Central memory CD4-positive, alpha-beta T cell (primary cell): ENCODE results near the gene HSPB7.

ENCODE experiments used
- DNase-seq: peaks from one replicate; pipeline ENCODE4 v3.0.0; 2022

HSPB7 gene

DNA sequence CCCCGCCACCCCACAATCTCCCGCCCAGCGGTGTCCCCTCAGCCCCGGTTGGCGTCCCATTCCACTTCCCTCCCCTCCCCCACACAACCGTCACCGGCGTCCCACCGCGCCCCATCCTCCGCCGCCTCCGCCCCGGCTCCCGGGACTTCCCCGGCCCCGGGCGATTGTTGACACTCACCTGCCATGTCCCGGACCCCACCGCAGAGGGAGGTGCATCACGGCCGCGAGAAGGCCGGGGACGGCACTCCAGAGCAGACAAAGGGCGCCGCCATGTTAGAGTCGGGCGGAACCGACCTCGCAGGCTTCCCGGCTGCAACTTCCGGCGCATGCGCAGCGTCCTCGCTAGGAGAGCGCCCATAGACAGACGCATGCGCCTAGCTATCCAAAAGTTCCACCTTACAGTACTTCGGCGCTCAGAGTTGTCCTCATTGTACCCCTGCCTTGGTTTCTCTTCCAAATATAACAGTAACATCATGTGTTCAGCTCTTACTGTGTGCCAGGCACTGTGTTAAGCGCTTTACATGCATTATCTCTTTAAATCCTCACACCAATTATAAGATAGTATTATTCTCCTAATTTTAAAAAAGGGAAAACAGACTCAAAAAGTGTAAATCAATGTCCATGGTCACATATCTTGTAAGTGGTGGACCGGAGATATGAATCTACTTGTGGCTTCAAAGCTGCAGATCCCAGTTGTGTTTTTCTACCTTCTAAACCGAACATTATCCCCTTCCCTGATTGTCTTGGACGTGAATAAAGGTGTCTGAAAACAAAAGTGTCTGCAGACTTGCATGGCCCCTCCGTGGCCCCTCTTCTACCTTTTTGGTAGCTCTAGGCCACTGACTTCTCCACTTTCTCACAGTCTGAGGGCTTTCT is 41.8 kb downstream of the HSPB7 start, which contains the start of gene ZBTB17:
Gene ZBTB17, minus strand, starts transcription at position 297 of the 876 bp plus-strand sequence. CDS start 27,606 bp downstream, outside the sequence.
- peak; percentile 94 for DNase-seq

DNA sequence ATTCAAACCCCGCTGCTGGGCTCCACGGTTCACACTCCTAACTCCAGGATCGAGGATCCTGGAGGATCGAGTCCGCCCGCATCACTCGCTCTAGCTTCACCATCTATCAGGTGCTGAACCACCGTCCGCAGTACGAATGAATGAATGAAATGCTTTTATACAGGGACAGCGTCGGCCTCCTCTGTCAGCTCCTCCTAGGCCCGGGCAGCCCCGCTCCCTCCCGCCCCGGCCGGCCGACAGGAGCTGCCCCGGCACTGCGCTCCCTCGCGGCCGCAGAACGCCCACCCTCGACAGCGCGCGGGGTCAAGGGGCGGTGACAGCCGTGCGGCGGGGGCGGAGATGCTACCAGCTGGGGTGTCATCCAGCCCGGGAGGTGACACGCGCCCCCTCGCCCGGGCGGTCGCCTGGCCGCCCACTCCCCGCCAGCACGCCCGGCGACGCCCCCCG is 42.5 kb downstream of the HSPB7 start:
- no peak for DNase-seq

DNA sequence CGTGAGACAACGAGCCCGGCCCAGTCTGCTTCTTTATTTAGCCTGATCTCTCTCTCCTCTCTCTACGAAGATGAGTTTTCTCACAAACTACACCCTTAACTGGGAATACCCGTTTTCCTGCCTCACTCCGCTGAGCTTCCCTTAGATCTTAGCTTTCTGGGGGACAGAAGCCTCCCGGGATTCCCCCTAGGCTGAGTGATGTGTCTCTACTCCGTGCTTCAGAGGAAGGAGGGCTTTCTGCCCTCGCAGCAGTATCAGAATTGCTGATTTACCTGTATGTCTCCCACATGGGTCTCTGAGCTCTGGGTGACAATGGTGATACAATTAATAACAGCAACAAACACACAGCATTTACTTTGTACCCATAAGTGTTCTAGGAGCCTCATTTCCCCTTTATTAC is 43.0 kb downstream of the HSPB7 start:
- no peak for DNase-seq

DNA sequence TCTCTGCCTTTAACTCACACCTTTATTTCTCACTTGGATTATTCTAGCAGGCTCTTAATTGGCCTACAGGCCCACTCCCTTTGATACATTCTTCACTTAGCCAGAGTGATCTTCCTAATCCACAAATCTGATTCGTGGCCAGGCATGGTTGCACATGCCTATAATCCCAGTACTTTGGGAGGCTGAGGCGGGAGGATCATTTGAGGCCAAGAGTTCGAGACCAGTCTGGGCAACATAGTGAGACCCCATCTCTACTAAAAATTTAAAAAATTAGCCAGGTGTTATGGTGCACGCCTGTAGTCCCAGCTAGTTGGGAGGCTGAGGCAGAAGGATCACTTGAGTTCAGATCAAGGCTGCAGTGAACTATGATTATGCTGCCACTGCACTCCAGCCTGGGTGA is 44.1 kb downstream of the HSPB7 start:
- no peak for DNase-seq

DNA sequence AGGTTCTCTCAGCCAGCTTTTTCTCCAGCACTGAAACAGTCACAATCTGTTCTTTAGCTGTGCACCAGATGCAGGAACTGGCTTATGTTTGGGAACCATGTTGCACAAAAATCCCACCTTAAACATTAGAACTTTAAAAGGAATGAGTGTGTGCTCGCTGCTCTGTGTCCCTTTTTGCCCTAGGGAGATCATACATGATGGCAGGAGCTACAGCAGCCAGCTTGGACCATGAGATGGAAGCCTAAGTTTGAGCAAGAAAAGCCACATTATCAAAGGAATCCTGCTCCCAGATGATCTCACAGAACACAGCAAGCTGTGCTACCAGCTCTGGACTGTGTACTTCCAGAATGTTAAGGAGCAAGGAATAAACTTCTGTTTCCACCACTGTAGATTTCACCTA is 45.4 kb downstream of the HSPB7 start:
- no peak for DNase-seq

DNA sequence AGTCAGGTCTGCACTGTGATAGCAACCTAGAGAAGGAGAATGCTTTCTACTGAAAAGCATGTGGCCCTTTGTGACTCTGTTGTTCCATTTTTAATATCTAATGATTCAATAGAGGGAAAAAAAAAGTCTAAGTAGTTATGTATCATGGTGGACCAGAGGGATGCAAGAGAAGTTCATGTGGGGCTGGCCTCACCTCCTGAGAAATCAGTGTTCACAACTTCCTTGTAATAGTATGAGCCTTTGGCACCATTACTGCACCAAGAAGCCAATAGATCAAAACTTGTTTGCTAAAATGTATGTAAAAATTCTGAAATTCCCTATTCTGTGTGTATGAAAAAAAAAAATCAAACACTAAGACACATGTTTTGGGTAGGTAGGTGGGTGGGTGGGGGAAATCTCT is 46.9 kb downstream of the HSPB7 start:
- no peak for DNase-seq

DNA sequence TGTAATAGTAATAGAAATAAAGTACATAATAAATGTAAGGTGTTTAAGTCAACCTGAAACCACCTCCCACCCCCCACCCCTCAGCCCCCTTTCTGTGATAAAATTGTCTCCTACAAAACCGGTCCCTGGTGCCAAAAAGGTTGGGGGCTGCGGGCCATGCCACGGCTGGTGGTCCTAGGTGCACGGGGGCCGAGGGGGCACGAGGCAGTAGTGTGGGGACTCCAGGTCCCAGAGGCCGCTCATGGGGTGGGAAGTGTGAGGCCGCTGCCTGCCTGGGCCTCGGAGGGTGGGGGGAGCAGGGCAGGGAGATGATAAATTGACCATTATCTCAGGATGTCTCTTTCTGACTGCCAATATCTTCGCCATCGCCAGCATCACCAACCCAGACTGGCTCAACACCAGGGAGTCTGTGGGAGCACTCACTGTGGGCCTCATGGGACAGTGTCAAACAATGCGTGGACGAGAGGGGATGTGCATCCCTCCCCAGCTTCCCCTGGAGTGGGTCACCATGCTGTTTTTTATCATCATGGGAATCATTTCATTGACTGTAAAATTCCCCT is 48.4 kb downstream of the HSPB7 start:
- DNase-seq = no peak

DNA sequence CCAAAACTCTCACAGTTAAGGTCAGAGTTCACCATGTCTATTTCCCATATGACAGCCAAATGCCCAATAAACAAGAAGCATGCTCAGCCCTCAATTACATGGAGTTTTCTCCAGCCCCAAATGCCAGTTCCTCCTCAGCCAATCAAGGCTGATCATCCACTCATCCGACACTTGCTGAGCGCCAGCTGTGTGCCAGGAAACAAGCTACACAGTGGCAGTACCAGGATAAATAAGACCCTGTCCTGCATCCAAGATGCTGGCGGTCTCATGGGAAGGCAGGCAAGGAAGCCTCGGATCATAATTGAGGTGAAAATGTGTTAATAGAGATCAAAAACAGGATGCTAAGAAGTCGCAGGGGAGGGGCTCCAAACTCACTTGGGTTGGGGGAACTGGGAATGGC is 49.7 kb downstream of the HSPB7 start:
- DNase-seq = no peak

DNA sequence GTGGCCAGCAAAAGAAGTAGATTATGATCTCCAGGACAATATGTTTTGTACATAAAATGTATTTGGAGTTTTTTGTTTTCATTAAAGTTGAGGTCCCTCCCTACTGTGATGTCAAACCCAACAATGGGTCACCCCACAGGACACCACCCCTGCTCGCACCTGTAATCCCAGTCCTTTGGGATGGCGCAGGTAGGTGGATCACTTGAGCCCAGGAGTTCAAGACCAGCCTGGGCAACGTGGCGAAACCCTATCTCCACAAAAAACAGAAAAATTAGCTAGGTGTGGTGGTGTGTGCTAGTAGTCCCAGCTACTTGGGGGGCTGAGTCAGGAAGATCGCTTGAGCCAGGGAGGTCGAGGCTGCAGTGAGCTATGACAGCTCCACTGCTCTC is 50.9 kb downstream of the HSPB7 start:
- DNase-seq = no peak

DNA sequence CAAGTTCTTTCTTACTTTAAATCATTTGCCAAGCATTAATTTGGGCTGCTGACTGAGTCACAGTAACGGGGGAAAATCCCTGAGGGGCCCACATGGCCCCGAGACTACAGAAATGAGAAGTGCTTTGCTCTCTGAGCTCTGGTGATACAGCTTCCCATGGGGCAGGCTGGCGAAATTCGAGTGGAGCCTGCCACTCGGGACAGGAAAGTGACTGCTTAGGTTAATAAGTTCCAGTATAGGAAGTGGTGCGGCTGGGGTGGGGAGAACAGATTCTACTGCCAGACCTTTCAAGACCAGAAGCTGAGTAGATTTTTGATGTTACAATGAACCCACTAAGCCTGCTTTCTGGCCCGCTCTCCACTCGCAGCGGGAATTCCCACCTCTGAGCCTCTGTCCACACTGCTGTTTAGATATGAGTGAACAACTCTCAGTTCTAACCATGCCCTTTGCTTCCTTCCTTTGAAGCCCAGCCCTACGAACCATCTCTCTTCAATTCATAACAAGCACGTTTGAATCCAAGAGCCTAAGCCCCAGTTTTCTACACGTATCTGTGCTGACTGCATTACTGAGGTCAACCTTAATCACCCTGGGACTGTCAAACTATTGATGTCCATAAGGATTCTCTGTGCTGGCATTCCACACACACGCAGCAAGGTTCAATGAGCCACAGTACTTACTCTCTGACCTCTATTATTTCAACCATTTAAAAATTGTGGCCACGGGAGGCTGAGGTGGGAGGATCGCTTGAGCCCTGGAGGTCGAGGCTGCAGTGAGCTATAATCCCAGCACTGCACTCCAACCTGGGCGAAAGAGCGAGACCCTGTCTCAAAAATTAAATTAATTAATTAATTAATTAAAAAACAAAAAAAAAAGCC is 51.5 kb downstream of the HSPB7 start:
- peak; percentile 24 for DNase-seq

DNA sequence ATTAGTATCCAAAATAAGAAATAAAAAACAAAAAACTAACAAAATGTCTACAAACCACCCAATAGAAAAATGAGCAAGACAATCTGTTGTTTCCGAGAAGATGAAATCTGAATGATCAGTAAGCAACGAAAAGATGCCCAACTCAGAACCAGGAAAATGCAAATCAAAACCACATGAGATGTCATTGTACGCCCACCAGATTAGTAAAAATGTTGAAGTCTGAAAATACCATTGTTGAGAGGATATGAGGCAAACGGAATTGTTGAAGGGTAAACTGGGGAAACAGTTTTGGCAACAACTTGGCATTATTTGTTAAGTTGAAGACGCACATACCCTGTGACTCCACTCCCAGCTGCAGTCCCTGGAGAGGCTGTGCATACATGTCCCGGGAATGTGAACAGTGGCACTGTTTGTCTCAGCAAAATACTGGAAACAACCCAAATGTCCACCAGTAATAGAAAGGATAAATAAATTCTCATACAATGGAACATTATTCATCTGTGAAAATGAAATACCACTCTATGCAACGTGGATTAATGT is 52.5 kb downstream of the HSPB7 start:
- DNase-seq = no peak
